HepG2 (cell line): Measurements from ENCODE around the gene SIK3. TPM values are rescaled to one million over a fixed set of nuclear protein-coding genes. Genes with fewer than 3 reads are reported as not detected.

ENCODE experiments used
- AHDC1 ChIP-seq: sonication (generic); formaldehyde crosslinking; IDR thresholded peaks from 2 replicates; pipeline ENCODE4 v1.5.1; 2020; ENCODE audit warnings: mild to moderate bottlenecking, missing genetic modification reagents, borderline replicate concordance
- AHR ChIP-seq: IDR thresholded peaks from 2 replicates; pipeline ENCODE4 v1.6.1; 2018; ENCODE audit warnings: missing genetic modification reagents, missing compliant biosample characterization
- DZIP1 ChIP-seq: sonication (generic); formaldehyde crosslinking; IDR thresholded peaks from 2 replicates; pipeline ENCODE4 v1.5.0; 2020; ENCODE audit warnings: mild to moderate bottlenecking, missing genetic modification reagents
- HCFC1 ChIP-seq: fragments of 150-350 bp; IDR thresholded peaks from 2 replicates; pipeline ENCODE4 v1.6.1; 2014; ENCODE audit warnings: low read depth, low read length
- HOXA5 ChIP-seq: sonication (generic); formaldehyde crosslinking; IDR thresholded peaks from 2 replicates; pipeline ENCODE4 v1.4.0; 2020; ENCODE audit warnings: missing genetic modification reagents
- NBN ChIP-seq: fragments of 450-650 bp; conservative IDR thresholded peaks from 2 replicates; pipeline ENCODE4 v1.6.1; 2017
- PHF5A ChIP-seq: IDR thresholded peaks from one replicate; pipeline ENCODE4 v1.6.1; 2018; ENCODE audit warnings: low read depth, missing genetic modification reagents; ENCODE audit not compliant: unreplicated experiment
- POGK ChIP-seq: sonication (generic); formaldehyde crosslinking; conservative IDR thresholded peaks from 2 replicates; pipeline ENCODE4 v1.8.0; 2022; ENCODE audit warnings: mild to moderate bottlenecking, moderate library complexity, missing genetic modification reagents
- SNRNP70 ChIP-seq: fragments of 200-400 bp; formaldehyde crosslinking; IDR thresholded peaks from 2 replicates; pipeline ENCODE4 v1.6.1; 2017; ENCODE audit warnings: mild to moderate bottlenecking, low read depth, low read length, moderate library complexity
- U2AF2 ChIP-seq: fragments of 200-400 bp; formaldehyde crosslinking; IDR thresholded peaks from 2 replicates; pipeline ENCODE4 v1.6.1; 2017; ENCODE audit warnings: low read depth, mild to moderate bottlenecking, low read length
- ZBTB33 ChIP-seq: sonication (generic); formaldehyde crosslinking; IDR thresholded peaks from 2 replicates; pipeline ENCODE4 v1.4.0; 2020; ENCODE audit warnings: missing genetic modification reagents
- ZFP36L1 ChIP-seq: sonication (generic); formaldehyde crosslinking; IDR thresholded peaks from 2 replicates; pipeline ENCODE4 v1.8.0; 2022; ENCODE audit warnings: mild to moderate bottlenecking, missing genetic modification reagents, moderate library complexity
- ZFP36L2 ChIP-seq: sonication (generic); formaldehyde crosslinking; IDR thresholded peaks from 2 replicates; pipeline ENCODE4 v1.4.0; 2020; ENCODE audit warnings: missing genetic modification reagents
- ZFP82 ChIP-seq: sonication (generic); formaldehyde crosslinking; IDR thresholded peaks from 2 replicates; pipeline ENCODE4 v1.5.1; 2020; ENCODE audit warnings: mild to moderate bottlenecking, missing genetic modification reagents, borderline replicate concordance
- ZNF3 ChIP-seq: IDR thresholded peaks from 2 replicates; pipeline ENCODE4 v1.7.0; 2017; ENCODE audit warnings: inconsistent platforms
- ZNF550 ChIP-seq: sonication (generic); formaldehyde crosslinking; IDR thresholded peaks from 2 replicates; pipeline ENCODE4 v1.4.0; 2020; ENCODE audit warnings: mild to moderate bottlenecking, missing genetic modification reagents, borderline replicate concordance
- ZNF883 ChIP-seq: sonication (generic); formaldehyde crosslinking; IDR thresholded peaks from 2 replicates; pipeline ENCODE4 v1.5.1; 2020; ENCODE audit warnings: mild to moderate bottlenecking, missing genetic modification reagents; ENCODE audit errors: not compliant biosample characterization
- polyA plus RNA-seq, 8 experiments: library from polyadenylated mRNA; depleted of rRNA in 3 of 8; stranded (reverse) in 7 of 8; unstranded in 1 of 8; fragments of >200 nt; fragmentation: Illumina TruSeq in 4 of 8; extraction: Trizol in 4 of 8; gene quantifications; 2 replicates each; pipeline versions ENCODE4 v1.2.1 to v1.2.3, GENCODE V29; 2011 to 2016; ENCODE audit warnings: low read depth in 4 of 8, missing spikeins in 1 of 8, mixed read lengths in 1 of 8; ENCODE audit not compliant: insufficient read depth in 1 of 8
- total RNA-seq, 5 experiments: library from RNA; depleted of rRNA; stranded (reverse); fragments of >200 nt; fragmentation: Illumina TruSeq; extraction: Trizol; gene quantifications; 2 replicates each; pipeline ENCODE4 v1.2.3, GENCODE V29; 2016; ENCODE audit warnings: low read depth in 1 of 5

SIK3 gene
- total and polyA plus RNA-seq, 2 of the 13 experiments (the other 11 are each of a cell fraction or from before 2014, with no cell fraction given), result 5.7 to 9.8 TPM

- no peak; the same call in 1 of the 2 replicates for TF ChIP-seq ZBTB33 (CRISPR knock-in tag)
- TF ChIP-seq ZNF883 (CRISPR knock-in tag), result no peak
- TF ChIP-seq ZFP36L1 (CRISPR knock-in tag), result peak; percentile 54; the same call in 1 of the 2 replicates
- 0 out of 2 replicates have a peak, but pooled peaks have one; percentile 23 for TF ChIP-seq HOXA5 (CRISPR knock-in tag)
- TF ChIP-seq ZFP82, result no peak
- no peak for TF ChIP-seq SNRNP70
- TF ChIP-seq POGK, result peak; percentile 55; the same call in 1 of the 2 replicates
- no peak for TF ChIP-seq HCFC1
- 0 out of 2 replicates have a peak, but pooled peaks have one; percentile 51 for TF ChIP-seq DZIP1
- no peak for TF ChIP-seq PHF5A (CRISPR knock-in tag)
- TF ChIP-seq ZNF3 (CRISPR knock-in tag), result no peak
- no peak for TF ChIP-seq NBN
- TF ChIP-seq ZFP36L2 (CRISPR knock-in tag), result no peak
- peak; percentile 71 for TF ChIP-seq AHR (CRISPR knock-in tag)
- no peak for TF ChIP-seq AHDC1
- peak; percentile 43; the same call in 1 of the 2 replicates for TF ChIP-seq ZNF550 (CRISPR knock-in tag)
- TF ChIP-seq U2AF2, result no peak
Observed at GRCh38 chr11:116835791-116836631, 262.2 kb downstream of the SIK3 start (continued).
